ENCODE measurements around the gene OR52M1.
"Not testable (repeated sequence)": the region's sequence is repeated elsewhere in the genome, so short reads cannot be mapped to it uniquely, and the experiment has no call there.

The OR52M1 gene

GRCh38 chr11:4514196-4514595 is 30.8 kb upstream of the OR52M1 start:
- in situ Hi-C loops (cut with MboI; ENCODE audit: low pct_unique_long_range_greater_than_20kb, low sequenced_read_pairs, unreplicated experiment) = no loop called here
- no peak for TF ChIP-seq CTCF (IDR thresholded peaks at IDR 0.05; ENCODE audit: extremely low read depth, insufficient read depth, missing control alignments)
- DNase-seq (ENCODE audit: low spot score) = no peak

GRCh38 chr11:4522339-4522738 is 22.7 kb upstream of the OR52M1 start:
- DNase-seq (ENCODE audit: low spot score) = no peak
- in situ Hi-C loops (cut with MboI; ENCODE audit: low pct_unique_long_range_greater_than_20kb, low sequenced_read_pairs, unreplicated experiment) = no loop called here
- no peak for TF ChIP-seq CTCF (IDR thresholded peaks at IDR 0.05; ENCODE audit: extremely low read depth, insufficient read depth, missing control alignments)

GRCh38 chr11:4522752-4523151 is 22.2 kb upstream of the OR52M1 start:
- TF ChIP-seq CTCF (IDR thresholded peaks at IDR 0.05; ENCODE audit: extremely low read depth, insufficient read depth, missing control alignments) = no peak
- in situ Hi-C loops (cut with MboI; ENCODE audit: low pct_unique_long_range_greater_than_20kb, low sequenced_read_pairs, unreplicated experiment) = no loop called here
- no peak for DNase-seq (ENCODE audit: low spot score)

GRCh38 chr11:4523666-4524065 is 21.3 kb upstream of the OR52M1 start:
- no peak for TF ChIP-seq CTCF (IDR thresholded peaks at IDR 0.05; ENCODE audit: extremely low read depth, insufficient read depth, missing control alignments)
- in situ Hi-C loops (cut with MboI; ENCODE audit: low pct_unique_long_range_greater_than_20kb, low sequenced_read_pairs, unreplicated experiment) = no loop called here
- DNase-seq (ENCODE audit: low spot score) = no peak

GRCh38 chr11:4527926-4528325 is 17.1 kb upstream of the OR52M1 start:
- in situ Hi-C loops (cut with MboI; ENCODE audit: low pct_unique_long_range_greater_than_20kb, low sequenced_read_pairs, unreplicated experiment) = no loop called here
- no peak for DNase-seq (ENCODE audit: low spot score)
- TF ChIP-seq CTCF (IDR thresholded peaks at IDR 0.05; ENCODE audit: extremely low read depth, insufficient read depth, missing control alignments) = no peak

- DNase-seq (ENCODE audit: low spot score); in situ Hi-C loops (cut with MboI; ENCODE audit: low pct_unique_long_range_greater_than_20kb, low sequenced_read_pairs, unreplicated experiment): not testable (repeated sequence)
Observed at GRCh38 chr11:4531686-4532085, 13.3 kb upstream of the OR52M1 start.

- in situ Hi-C loops (cut with MboI; ENCODE audit: low pct_unique_long_range_greater_than_20kb, low sequenced_read_pairs, unreplicated experiment) = loop anchor here (5.0 kb wide), 1 partner anchor 347 kb away; no protein-coding TSS in a partner anchor
- TF ChIP-seq CTCF (IDR thresholded peaks at IDR 0.05; ENCODE audit: extremely low read depth, insufficient read depth, missing control alignments) = peak; percentile 82
- DNase-seq (ENCODE audit: low spot score) = peak; percentile 48
Observed at GRCh38 chr11:4539603-4540219, 5.3 kb upstream of the OR52M1 start.

Measured in GM13977 (cell line).